ENCODE data around the gene TRPM2. TPM values are rescaled to one million over a fixed set of nuclear protein-coding genes. Genes with fewer than 3 reads are reported as not detected.
"Not testable (repeated sequence)": the region's sequence is repeated elsewhere in the genome, so short reads cannot be mapped to it uniquely, and the experiment has no call there.

Gene TRPM2
- polyA plus RNA-seq, 3 donors: 0.81 to 1.4 (median 1.2) TPM

- no peak for DNase-seq (ENCODE audit: extremely low read depth in 1 of 11, low read depth in 9 of 11, low spot score in 4 of 11)
Measured at GRCh38 chr21:44401386-44402160, 48.2 kb downstream of the TRPM2 start.

GRCh38 chr21:44402323-44403105 is 49.1 kb downstream of the TRPM2 start:
- no peak for DNase-seq (ENCODE audit: extremely low read depth in 1 of 11, low read depth in 9 of 11, low spot score in 4 of 11)

- DNase-seq (ENCODE audit: extremely low read depth in 1 of 11, low read depth in 9 of 11, low spot score in 4 of 11): no peak
Measured at GRCh38 chr21:44403106-44404020, 49.9 kb downstream of the TRPM2 start.

- not testable (repeated sequence) for DNase-seq (ENCODE audit: extremely low read depth in 1 of 11, low read depth in 9 of 11, low spot score in 4 of 11)
Measured at GRCh38 chr21:44404482-44404881, 51.1 kb downstream of the TRPM2 start.

GRCh38 chr21:44405091-44405947 is 51.9 kb downstream of the TRPM2 start:
- DNase-seq (ENCODE audit: extremely low read depth in 1 of 11, low read depth in 9 of 11, low spot score in 4 of 11): no peak

GRCh38 chr21:44405948-44406872 is 52.8 kb downstream of the TRPM2 start:
- no peak for DNase-seq (ENCODE audit: extremely low read depth in 1 of 11, low read depth in 9 of 11, low spot score in 4 of 11)

GRCh38 chr21:44406953-44407352 is 53.5 kb downstream of the TRPM2 start:
- no peak for DNase-seq (ENCODE audit: extremely low read depth in 1 of 11, low read depth in 9 of 11, low spot score in 4 of 11)

GRCh38 chr21:44407493-44407892 is 54.1 kb downstream of the TRPM2 start:
- no peak for DNase-seq (ENCODE audit: extremely low read depth in 1 of 11, low read depth in 9 of 11, low spot score in 4 of 11)

- DNase-seq (ENCODE audit: extremely low read depth in 1 of 11, low read depth in 9 of 11, low spot score in 4 of 11): no peak
Measured at GRCh38 chr21:44408226-44408625, 54.8 kb downstream of the TRPM2 start.

GRCh38 chr21:44413566-44414290 is 60.3 kb downstream of the TRPM2 start:
- DNase-seq (ENCODE audit: extremely low read depth in 1 of 11, low read depth in 9 of 11, low spot score in 4 of 11): no peak

- no peak for DNase-seq (ENCODE audit: extremely low read depth in 1 of 11, low read depth in 9 of 11, low spot score in 4 of 11)
Measured at GRCh38 chr21:44414291-44415072, 61.1 kb downstream of the TRPM2 start.

GRCh38 chr21:44415073-44416025 is 61.9 kb downstream of the TRPM2 start:
- no peak for DNase-seq (ENCODE audit: extremely low read depth in 1 of 11, low read depth in 9 of 11, low spot score in 4 of 11)

GRCh38 chr21:44416193-44416592 is 62.8 kb downstream of the TRPM2 start:
- no peak for DNase-seq (ENCODE audit: extremely low read depth in 1 of 11, low read depth in 9 of 11, low spot score in 4 of 11)

- not testable (repeated sequence) for DNase-seq (ENCODE audit: extremely low read depth in 1 of 11, low read depth in 9 of 11, low spot score in 4 of 11)
Measured at GRCh38 chr21:44417621-44418107, 64.2 kb downstream of the TRPM2 start.

All from renal cortex interstitium (tissue), 11 donors.